Stimulated activated CD4-positive, alpha-beta T cell treated with anti-CD3 and anti-CD28 coated beads, Interleukin-2, amount 100 ng/mL, for 48 hours (primary cell): ENCODE results near the gene RARRES2.
A peak's percentile ranks its signal among the peaks of the same experiment; 100 is the strongest.
"Not testable (repeated sequence)": the region's sequence is repeated elsewhere in the genome, so short reads cannot be mapped to it uniquely, and the experiment has no call there.

Experiments
- DNase-seq, 2 donors: peaks; one replicate each; pipeline ENCODE4 v3.0.0-alpha.2; 2020

The RARRES2 gene

GRCh38 chr7:150336746-150337145 lies 4.7 kb downstream of the RARRES2 start:
- DNase-seq, result no peak

- DNase-seq, result no peak
Observed at GRCh38 chr7:150335774-150336112, 5.7 kb downstream of the RARRES2 start.

GRCh38 chr7:150335108-150335773 lies 6.2 kb downstream of the RARRES2 start:
- no peak for DNase-seq

GRCh38 chr7:150334108-150334507 lies 7.3 kb downstream of the RARRES2 start:
- DNase-seq, result no peak

- no peak for DNase-seq
Observed at GRCh38 chr7:150333659-150334058, 7.8 kb downstream of the RARRES2 start.

- no peak for DNase-seq
Observed at GRCh38 chr7:150332852-150333635, 8.4 kb downstream of the RARRES2 start.

GRCh38 chr7:150330211-150330885 lies 11.1 kb downstream of the RARRES2 start:
- no peak for DNase-seq

- no peak for DNase-seq
Observed at GRCh38 chr7:150329331-150330120, 11.9 kb downstream of the RARRES2 start.

GRCh38 chr7:150327308-150327707 lies 14.1 kb downstream of the RARRES2 start:
- no peak for DNase-seq

- DNase-seq, result no peak
Observed at GRCh38 chr7:150326657-150327268, 14.7 kb downstream of the RARRES2 start.

- DNase-seq, result no peak
Observed at GRCh38 chr7:150325901-150326300, 15.5 kb downstream of the RARRES2 start.

GRCh38 chr7:150325110-150325611 lies 16.3 kb downstream of the RARRES2 start:
- DNase-seq, result no peak

- no peak for DNase-seq
Observed at GRCh38 chr7:150324373-150324961, 17.0 kb downstream of the RARRES2 start.

- no peak for DNase-seq
Observed at GRCh38 chr7:150323682-150324372, 17.6 kb downstream of the RARRES2 start.

- peak; percentile 52 to 59 for DNase-seq
Observed at GRCh38 chr7:150322833-150323681, 18.4 kb downstream of the RARRES2 start, which contains the start of the genes ACTR3C and LRRC61. ACTR3C (minus strand) TSS chr7:150323545; CDS start chr7:150295296, 28,249 bp downstream. LRRC61 (plus strand) TSS chr7:150323355; CDS start chr7:150336862, 13,507 bp downstream.

GRCh38 chr7:150322114-150322832 lies 19.2 kb downstream of the RARRES2 start:
- DNase-seq, result peak; percentile 61 to 67

GRCh38 chr7:150321788-150322113 lies 19.7 kb downstream of the RARRES2 start:
- no peak for DNase-seq

- no peak for DNase-seq
Observed at GRCh38 chr7:150317748-150318444, 23.5 kb downstream of the RARRES2 start.

- not testable (repeated sequence) for DNase-seq
Observed at GRCh38 chr7:150316987-150317386, 24.4 kb downstream of the RARRES2 start.
